Vein endothelial cell (primary cell): Measurements from ENCODE around the gene CCDC179. TPM values are rescaled to one million over a fixed set of nuclear protein-coding genes. Genes with fewer than 3 reads are reported as not detected.

ENCODE experiments used
- total RNA-seq: library from RNA; depleted of rRNA; stranded (reverse); fragments of >200 nt; gene quantifications from 2 replicates; pipeline ENCODE4 v1.2.3, GENCODE V29; 2012

Gene CCDC179
- total RNA-seq: not detected in 2 replicates

DNA sequence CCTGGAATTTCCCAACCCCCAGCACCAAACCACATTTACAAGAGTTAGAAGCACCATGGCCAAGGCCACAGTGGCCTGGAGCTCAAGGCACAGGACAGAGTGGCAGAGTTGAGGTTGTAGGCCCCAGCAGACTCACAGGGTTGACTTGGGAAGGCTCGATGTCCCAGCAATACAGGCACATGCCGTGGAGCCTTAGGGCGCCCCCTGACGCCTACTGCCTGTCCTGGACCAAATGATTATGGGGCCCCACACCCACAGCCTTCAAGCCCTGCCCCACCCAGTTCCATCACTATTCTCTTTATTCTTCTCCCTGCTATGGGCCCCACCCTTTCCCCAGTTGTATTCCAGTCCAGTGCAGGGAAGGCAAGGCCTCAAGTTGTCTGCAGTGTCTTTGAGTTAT is at the start of gene CCDC179:
Gene CCDC179, minus strand, starts transcription at position 234 of the 400 bp plus-strand sequence. Its CDS starts 53 bp downstream, at position 181.

DNA sequence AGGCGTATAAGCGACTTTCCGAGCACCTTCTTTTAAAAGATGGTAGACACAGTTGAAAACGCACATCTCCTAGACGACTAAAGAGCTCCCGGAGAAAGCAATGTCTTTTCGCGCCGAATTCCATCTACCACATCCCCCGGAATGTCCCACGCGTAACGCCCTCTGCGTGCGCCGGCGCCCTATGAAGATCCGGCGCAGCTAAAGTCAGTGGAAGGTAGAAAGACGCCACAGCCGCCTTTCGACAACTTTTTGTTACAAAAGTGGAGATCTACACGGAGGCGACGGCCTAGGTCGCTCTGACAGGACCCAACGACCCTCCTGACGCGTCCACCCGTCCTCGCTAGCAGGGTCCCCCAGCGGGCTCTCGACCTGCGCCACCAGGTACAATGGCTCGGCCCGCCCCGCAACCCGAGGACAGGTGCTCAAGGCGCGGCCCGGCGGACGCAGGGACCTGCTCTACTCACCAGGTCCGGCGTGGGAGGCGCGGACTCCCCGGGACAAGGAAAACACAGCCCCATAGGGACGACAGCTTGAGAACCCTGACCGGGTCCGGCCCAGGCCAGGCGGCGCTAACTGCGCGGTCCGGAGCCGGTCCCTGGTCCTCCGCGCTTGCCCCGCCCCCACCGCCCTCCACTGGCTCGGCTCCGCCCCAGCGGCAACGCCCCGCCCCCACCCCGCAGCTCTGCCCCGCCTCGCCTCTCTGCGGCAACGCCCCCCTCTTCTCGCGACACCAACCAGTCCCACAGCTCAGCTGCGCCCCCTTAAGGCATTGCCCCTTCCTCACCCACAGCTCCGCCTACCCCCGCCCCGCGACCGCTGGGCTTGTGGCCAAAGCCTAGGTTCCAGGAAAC is 30.8 kb downstream of the CCDC179 start, which contains the start of gene SVIP:
Gene SVIP, minus strand, starts transcription at position 571 of the 851 bp plus-strand sequence. Its CDS starts 53 bp downstream, at position 518.

Other genes with a start within 250 kb of the CCDC179 start
- 10.1 and 11.0 TPM in 2 replicates for gene FANCF, start 234.7 kb downstream of the CCDC179 start, total RNA-seq
- 1.3 and 2.3 TPM in 2 replicates for gene GAS2, start 193.9 kb downstream of the CCDC179 start, total RNA-seq
- 18.9 and 33.3 TPM in 2 replicates for gene SVIP, start 30.7 kb downstream of the CCDC179 start, total RNA-seq